IPS-NIHi7 (cell line): ENCODE results near the gene MOCS2.

Source experiments
- DNase-seq: peaks from one replicate; pipeline ENCODE4 v3.0.0; 2012; ENCODE audit warnings: mixed read lengths; ENCODE audit errors: extremely low spot score

Gene MOCS2

GRCh38 chr5:53095217-53095616 is 14.3 kb downstream of the MOCS2 start:
- no peak for DNase-seq

GRCh38 chr5:53092242-53092641 is 17.3 kb downstream of the MOCS2 start:
- no peak for DNase-seq

DNA sequence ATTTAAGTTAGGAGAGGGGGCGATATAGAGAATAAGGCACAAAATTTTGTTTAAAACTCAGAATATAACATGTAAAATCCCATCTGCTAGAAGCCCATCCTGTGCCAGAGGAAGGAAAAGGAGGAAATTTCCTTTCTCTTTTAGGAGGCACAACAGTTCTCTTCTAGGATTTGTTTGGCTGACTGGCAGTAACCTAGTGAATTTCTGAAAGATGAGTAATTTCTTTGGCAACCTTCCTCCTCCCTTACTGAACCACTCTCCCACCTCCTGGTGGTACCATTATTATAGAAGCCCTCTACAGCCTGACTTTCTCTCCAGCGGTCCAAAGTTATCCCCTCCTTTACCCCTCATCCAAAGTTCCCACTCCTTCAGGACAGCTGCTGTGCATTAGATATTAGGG is 18.3 kb downstream of the MOCS2 start:
- no peak for DNase-seq

GRCh38 chr5:53090229-53090628 is 19.3 kb downstream of the MOCS2 start:
- DNase-seq, result no peak

- DNase-seq, result no peak
Measured at GRCh38 chr5:53089481-53089991, 20.0 kb downstream of the MOCS2 start.

DNA sequence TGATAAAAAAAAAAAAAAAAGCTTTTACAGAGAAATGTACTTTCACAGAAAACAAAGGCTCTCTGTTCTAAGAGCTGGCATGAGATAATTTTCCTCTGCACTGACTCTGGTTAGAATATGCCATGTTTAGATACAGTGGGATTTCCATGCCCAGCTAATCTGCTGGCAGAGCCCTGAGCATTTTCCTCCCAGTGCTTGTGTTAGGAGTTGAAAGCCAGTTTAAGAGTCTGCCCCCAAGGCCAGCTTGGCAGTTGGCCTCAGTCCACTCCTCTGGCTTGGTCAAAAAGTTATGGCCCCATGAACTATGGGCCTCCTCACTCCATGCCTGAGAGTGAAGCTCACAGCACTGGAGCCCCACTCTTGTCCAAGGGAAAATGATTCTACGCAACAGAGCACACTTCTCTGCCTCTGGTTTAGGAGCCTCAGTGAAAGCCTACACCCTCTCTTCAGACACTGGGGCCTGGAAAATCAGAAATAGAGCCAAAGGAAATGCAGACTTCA is 21.9 kb downstream of the MOCS2 start:
- DNase-seq, result no peak

GRCh38 chr5:53087171-53087570 is 22.4 kb downstream of the MOCS2 start:
- no peak for DNase-seq

GRCh38 chr5:53084546-53085255 is 24.9 kb downstream of the MOCS2 start:
- no peak for DNase-seq

DNA sequence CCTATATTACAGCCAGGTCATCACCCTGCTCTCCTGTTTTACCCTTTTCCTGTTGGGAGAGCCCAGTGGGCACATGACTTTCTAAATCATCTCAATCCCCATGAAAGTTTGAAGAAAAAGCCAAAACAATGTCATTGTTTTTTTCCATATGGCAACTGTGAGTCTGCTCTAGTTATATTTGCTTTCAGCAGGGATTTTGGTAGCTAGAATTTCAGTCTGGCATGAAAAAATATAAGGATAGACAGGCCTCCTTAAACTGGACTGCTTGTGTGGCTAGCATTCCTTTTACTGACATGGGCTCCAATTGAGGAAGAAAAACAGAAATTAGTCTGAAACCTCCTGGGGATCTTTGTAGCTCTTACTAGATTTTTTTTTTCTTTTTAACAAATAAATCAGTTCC is 25.6 kb downstream of the MOCS2 start:
- no peak for DNase-seq

DNA sequence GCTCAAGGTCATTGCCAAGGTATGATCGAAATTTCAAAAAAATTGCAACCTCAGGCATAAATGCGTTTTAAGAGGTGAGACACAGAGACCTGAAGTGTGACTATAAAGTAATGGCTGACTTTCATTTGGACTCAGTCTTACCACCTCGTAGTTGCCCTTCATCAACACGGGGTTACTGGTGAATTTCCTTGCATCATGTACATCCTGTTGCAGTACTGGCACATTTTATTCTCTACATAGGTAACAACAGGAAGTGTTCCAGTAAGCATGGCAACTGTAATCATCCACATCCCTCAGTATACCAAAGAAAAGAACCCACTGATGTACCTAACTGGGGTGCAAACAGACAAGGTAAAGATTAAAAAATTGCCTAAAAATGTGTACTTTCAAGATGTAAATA is 29.3 kb downstream of the MOCS2 start:
- no peak for DNase-seq

- DNase-seq, result no peak
Measured at GRCh38 chr5:53076014-53076583, 33.5 kb downstream of the MOCS2 start.

- no peak for DNase-seq
Measured at GRCh38 chr5:53073348-53073747, 36.2 kb downstream of the MOCS2 start.

- no peak for DNase-seq
Measured at GRCh38 chr5:53071738-53072137, 37.8 kb downstream of the MOCS2 start.

- DNase-seq, result no peak
Measured at GRCh38 chr5:53071298-53071697, 38.3 kb downstream of the MOCS2 start.

DNA sequence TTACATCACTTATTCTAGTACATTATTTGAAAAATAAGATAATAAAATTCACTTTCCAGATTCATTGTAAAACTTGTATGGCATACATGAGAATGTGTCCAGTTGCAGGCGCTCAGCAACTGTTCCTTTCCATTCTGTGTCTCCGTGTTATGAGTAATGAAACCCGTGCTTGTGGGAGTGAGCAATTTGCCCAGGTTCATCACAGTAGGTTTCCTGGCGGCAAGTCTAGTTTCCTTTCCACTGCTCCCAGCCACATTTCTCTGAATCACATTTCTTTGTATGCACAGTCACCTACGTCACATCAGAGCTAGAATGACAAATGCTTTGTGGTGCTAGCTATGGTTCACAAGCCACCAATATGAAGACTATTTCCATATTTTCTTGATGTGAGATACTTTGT is 39.9 kb downstream of the MOCS2 start:
- no peak for DNase-seq

DNA sequence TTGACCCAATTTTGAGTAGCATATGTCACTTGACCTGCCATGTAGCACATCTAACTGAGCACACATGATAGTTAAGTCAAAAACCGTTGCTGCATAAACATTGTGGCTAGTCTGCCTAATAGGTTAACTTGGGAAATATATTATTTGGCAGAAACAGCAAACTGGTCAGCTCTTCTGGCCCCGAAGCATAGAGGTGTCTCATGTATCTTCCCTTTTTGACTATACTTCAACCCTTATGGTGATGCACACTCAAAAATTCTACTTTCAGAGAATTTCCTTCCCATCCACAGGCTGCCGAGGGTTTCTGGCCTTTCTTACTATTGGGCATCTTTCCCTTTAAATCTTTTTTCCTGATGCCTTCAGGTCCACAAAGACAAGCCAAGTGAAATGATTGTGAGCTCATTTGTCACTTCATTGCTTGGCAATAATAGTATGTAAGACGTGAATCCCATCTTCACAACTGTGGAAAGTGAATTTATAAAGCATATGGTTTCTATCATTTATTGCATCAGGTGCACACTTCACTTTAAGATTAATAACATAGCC is 41.2 kb downstream of the MOCS2 start:
- no peak for DNase-seq

DNA sequence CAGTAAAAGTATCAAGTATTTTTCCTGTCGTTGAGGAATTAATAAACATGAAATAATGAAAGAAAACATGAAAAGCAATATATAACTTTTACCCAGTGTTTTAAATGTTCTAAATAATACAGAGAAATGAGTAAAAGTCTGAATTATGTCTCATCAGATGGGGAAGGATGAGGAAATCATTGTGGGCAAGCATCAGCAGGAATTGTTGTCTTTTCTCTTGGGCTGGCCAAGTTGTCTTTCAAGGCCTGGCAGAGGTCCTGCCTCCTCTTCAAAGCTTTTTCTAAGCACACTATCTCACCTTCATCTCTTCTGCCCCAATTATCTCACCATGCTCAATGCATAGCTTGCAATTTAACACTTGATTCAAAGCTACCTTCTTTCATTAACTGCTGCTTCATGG is 41.9 kb downstream of the MOCS2 start:
- DNase-seq, result no peak

DNA sequence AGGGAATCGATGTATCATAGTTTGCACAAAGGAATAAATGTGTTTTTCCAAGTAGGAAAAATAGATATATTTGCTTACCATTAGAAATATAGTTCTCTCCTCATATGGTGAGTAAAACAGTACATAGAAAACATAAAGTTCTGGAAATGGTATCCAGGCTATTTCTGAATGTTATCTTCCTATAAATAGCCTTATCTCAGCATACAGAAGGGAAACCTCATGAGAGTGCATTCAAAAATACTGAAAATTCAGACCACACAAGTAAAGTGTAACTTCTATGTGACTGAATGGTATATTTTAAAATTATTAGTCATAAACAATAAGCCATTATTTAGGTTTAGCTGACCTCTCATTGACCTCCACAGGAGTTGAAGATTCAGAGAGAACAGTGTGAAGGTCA is 43.5 kb downstream of the MOCS2 start:
- DNase-seq, result no peak

- DNase-seq, result no peak
Measured at GRCh38 chr5:53063791-53064190, 45.8 kb downstream of the MOCS2 start.

DNA sequence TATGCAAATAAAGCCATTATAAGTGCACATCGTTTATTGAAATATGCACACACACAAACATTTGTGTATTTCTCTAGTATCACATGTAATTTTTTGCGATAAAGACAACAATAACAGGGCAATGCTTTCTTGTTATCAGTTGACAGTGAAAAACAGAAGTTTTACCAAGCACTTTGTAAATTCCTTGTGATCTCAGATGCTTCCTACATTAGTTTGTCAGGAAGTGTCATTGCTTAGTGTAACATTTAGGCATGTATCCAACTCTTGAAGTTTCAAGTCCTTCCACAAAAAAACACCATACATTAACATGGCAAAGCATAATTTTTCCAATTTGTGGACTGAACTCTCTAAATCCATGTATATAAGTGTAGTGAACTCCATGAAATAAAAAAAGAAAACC is 46.4 kb downstream of the MOCS2 start:
- no peak for DNase-seq

DNA sequence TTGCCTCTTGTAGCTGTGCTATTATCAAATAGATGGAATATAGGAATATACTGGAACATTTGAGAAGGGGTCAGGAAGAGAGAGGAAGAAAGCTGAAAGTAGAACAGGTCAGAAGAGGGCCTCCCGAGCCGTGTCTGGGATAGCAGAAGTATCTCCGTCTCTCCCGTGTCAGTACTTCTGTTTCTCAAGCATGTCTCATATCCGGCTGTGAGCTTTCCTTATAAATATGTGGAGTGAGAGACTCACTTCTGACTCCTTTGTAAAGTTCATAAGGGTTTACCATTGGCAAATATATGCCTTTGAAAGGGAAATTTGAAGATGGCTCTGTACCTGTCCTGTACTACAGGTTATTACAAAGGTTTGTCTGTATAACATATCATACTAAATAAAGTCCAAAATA is 50.3 kb downstream of the MOCS2 start:
- no peak for DNase-seq

DNA sequence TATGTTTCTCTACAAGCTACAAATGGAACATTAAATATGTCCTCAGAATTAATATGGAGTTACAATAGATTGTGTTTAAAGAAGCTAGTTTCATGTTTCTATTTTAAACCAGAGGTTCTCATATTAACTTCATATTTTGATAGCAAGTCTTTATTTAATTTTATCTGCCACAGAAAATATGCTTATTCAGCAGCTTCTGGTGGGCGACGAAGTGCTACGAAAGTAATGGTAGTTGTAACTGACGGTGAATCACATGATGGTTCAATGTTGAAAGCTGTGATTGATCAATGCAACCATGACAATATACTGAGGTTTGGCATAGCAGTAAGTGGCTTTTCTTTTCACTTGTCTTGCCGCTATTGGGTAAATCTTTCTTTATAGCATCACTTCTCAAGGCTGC is 54.2 kb downstream of the MOCS2 start:
- DNase-seq, result no peak

DNA sequence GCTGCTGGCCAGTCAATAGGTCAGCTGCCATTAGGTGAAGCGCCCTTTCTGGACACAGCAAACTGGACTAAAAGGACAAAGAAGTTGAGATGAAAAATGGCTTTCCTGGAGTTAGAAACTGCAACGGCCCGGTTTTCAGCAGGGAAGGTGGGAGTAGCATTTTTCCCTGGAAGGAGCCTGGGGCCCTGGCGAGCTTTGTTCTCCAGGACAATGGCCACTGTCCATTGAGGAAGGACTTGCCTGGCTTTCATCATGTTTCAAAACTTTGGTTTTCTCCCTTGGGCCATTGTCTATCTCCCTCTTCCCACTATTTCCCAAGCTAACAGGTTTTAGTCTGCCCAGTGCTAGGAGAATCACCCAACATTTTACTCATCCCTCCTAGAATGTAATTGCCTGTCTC is 56.2 kb downstream of the MOCS2 start:
- no peak for DNase-seq
